Glutamatergic neuron (in vitro differentiated cells): Measurements from ENCODE around the gene RAB23. TPM values are rescaled to one million over a fixed set of nuclear protein-coding genes. Genes with fewer than 3 reads are reported as not detected.

Source experiments
- DNase-seq: peaks from one replicate; pipeline ENCODE4 v3.0.0; 2022
- H3K27ac Mint-ChIP-seq: one replicate; pipeline ENCODE4 v1.8.0; 2020; ENCODE audit warnings: mild to moderate bottlenecking, mixed read lengths, inconsistent platforms; ENCODE audit not compliant: unreplicated experiment
- H3K27me3 Mint-ChIP-seq: one replicate; pipeline ENCODE4 v1.8.0; 2020; ENCODE audit warnings: mild to moderate bottlenecking, moderate library complexity, mixed read lengths, inconsistent platforms; ENCODE audit not compliant: unreplicated experiment
- H3K36me3 Mint-ChIP-seq: one replicate; pipeline ENCODE4 v1.8.0; 2020; ENCODE audit warnings: mild to moderate bottlenecking, mixed read lengths, inconsistent platforms; ENCODE audit not compliant: unreplicated experiment
- H3K4me1 Mint-ChIP-seq: one replicate; pipeline ENCODE4 v1.8.0; 2020; ENCODE audit warnings: mild to moderate bottlenecking, low read depth, mixed read lengths, inconsistent platforms; ENCODE audit not compliant: unreplicated experiment
- H3K4me3 Mint-ChIP-seq: one replicate; pipeline ENCODE4 v1.8.0; 2020; ENCODE audit warnings: mild to moderate bottlenecking, mixed read lengths, inconsistent platforms; ENCODE audit not compliant: unreplicated experiment
- H3K9me3 Mint-ChIP-seq: one replicate; pipeline ENCODE4 v1.8.0; 2020; ENCODE audit warnings: mild to moderate bottlenecking, moderate library complexity, mixed read lengths, inconsistent platforms; ENCODE audit not compliant: unreplicated experiment
- CTCF ChIP-seq: fragments of 200-600 bp; sonication (generic); IDR thresholded peaks from one replicate; pipeline ENCODE4 v1.5.0; 2021; ENCODE audit not compliant: partially characterized antibody, unreplicated experiment
- total RNA-seq: library from RNA; stranded (reverse); fragmentation: NEBNext Ultra II Directional; extraction: Animal tissue kit (Norgen Biotek cat#: 25700); gene quantifications from one replicate; pipeline ENCODE4 v1.2.1, GENCODE V29; 2021; ENCODE audit not compliant: unreplicated experiment

Gene RAB23
- total RNA-seq, 1 donor from 2014 or later, result 4.0 TPM

- peaks cover 2% of the 10 kb centered on the region for H3K9me3 Mint-ChIP-seq
- H3K27ac Mint-ChIP-seq, result peak overlapping the region; percentile 20
- no peak overlapping the region for H3K4me3 Mint-ChIP-seq
- peaks cover 6% of the 10 kb centered on the region for H3K27me3 Mint-ChIP-seq
- no peak for DNase-seq
- peaks cover 3% of the 10 kb centered on the region for H3K4me1 Mint-ChIP-seq
- H3K36me3 Mint-ChIP-seq, result no peaks in the 10 kb centered on the region
- TF ChIP-seq CTCF, result no peak
These were observed 34.4 kb upstream of the RAB23 start for GRCh38 chr6:57256541-57256940.

- Mint-ChIP-seq H3K4me1 (peaks cover 3% of the 10 kb centered on the region), H3K9me3 (peaks cover 2% of the 10 kb centered on the region), H3K27ac (no peak overlapping the region), H3K27me3 (peaks cover 4% of the 10 kb centered on the region), H3K4me3 (no peak overlapping the region), H3K36me3 (no peaks in the 10 kb centered on the region)
- no peak for TF ChIP-seq CTCF
- no peak for DNase-seq
These were observed 33.5 kb upstream of the RAB23 start for GRCh38 chr6:57255451-57256169.

- H3K27ac Mint-ChIP-seq, result no peak overlapping the region
- H3K27me3 Mint-ChIP-seq, result peaks cover 2% of the 10 kb centered on the region
- peaks cover 3% of the 10 kb centered on the region for H3K4me1 Mint-ChIP-seq
- no peak overlapping the region for H3K4me3 Mint-ChIP-seq
- no peaks in the 10 kb centered on the region for H3K36me3 Mint-ChIP-seq
- DNase-seq, result no peak
- peaks cover 2% of the 10 kb centered on the region for H3K9me3 Mint-ChIP-seq
- TF ChIP-seq CTCF, result no peak
These were observed 32.1 kb upstream of the RAB23 start for GRCh38 chr6:57254055-57254717.

GRCh38 chr6:57252975-57253374 is 30.9 kb upstream of the RAB23 start:
- H3K36me3 Mint-ChIP-seq, result no peaks in the 10 kb centered on the region
- no peak overlapping the region for H3K4me3 Mint-ChIP-seq
- H3K27me3 Mint-ChIP-seq, result no peaks in the 10 kb centered on the region
- peaks cover 2% of the 10 kb centered on the region for H3K9me3 Mint-ChIP-seq
- DNase-seq, result no peak
- no peak for TF ChIP-seq CTCF
- H3K4me1 Mint-ChIP-seq, result peaks cover 3% of the 10 kb centered on the region
- no peak overlapping the region for H3K27ac Mint-ChIP-seq

- Mint-ChIP-seq H3K9me3 (peaks cover 2% of the 10 kb centered on the region), H3K27me3 (no peaks in the 10 kb centered on the region), H3K4me1 (peaks cover 3% of the 10 kb centered on the region), H3K36me3 (no peaks in the 10 kb centered on the region), H3K4me3 (no peak overlapping the region), H3K27ac (no peak overlapping the region)
- no peak for DNase-seq
- no peak for TF ChIP-seq CTCF
These were observed 30.0 kb upstream of the RAB23 start for GRCh38 chr6:57252137-57252536.
